Muscle layer of colon (tissue), 2 donors: ENCODE data around the gene RBM6.

Experiments
- H3K27ac ChIP-seq: one replicate; pipeline ENCODE4 v1.7.0; 2013; ENCODE audit warnings: low read depth, mild to moderate bottlenecking, low read length, moderate library complexity
- H3K27me3 ChIP-seq, 2 donors: one replicate each; pipeline ENCODE4 v1.7.0; 2013; ENCODE audit warnings: low read length in 2 of 2, mild to moderate bottlenecking in 2 of 2; ENCODE audit not compliant: insufficient read depth in 2 of 2, control insufficient read depth in 1 of 2
- H3K36me3 ChIP-seq: one replicate; pipeline ENCODE4 v1.7.0; 2013; ENCODE audit warnings: mild to moderate bottlenecking, low read length; ENCODE audit not compliant: insufficient read depth
- H3K4me1 ChIP-seq: one replicate; pipeline ENCODE4 v1.7.0; 2013; ENCODE audit warnings: mild to moderate bottlenecking, low read length; ENCODE audit not compliant: insufficient read depth
- H3K4me3 ChIP-seq, 2 donors: one replicate each; pipeline ENCODE4 v1.7.0; 2013; ENCODE audit warnings: low read length in 2 of 2, low read depth in 1 of 2, mild to moderate bottlenecking in 1 of 2, moderate library complexity in 1 of 2
- H3K9ac ChIP-seq: one replicate; pipeline ENCODE4 v1.7.0; 2013; ENCODE audit warnings: low read length
- H3K9me3 ChIP-seq: one replicate; pipeline ENCODE4 v1.7.0; 2013; ENCODE audit warnings: mild to moderate bottlenecking, low read length
- donor health status: abdominal sarcoma.
- donor health status: Adenocarcinoma of cecum.

The RBM6 gene

GRCh38 chr3:50100386-50100785, 160.4 kb downstream of the RBM6 start:
- Histone ChIP-seq H3K4me1 (no peaks in the 10 kb centered on the region), H3K4me3 (no peak overlapping the region), H3K27me3 (no peaks in the 10 kb centered on the region), H3K9me3 (no peaks in the 10 kb centered on the region), H3K36me3 (peaks cover 83% of the 10 kb centered on the region), H3K9ac (no peak overlapping the region), H3K27ac (no peak overlapping the region)

- H3K36me3 ChIP-seq, result peaks cover 81% of the 10 kb centered on the region
- no peaks in the 10 kb centered on the region for H3K27me3 ChIP-seq
- no peak overlapping the region for H3K4me3 ChIP-seq
- no peak overlapping the region for H3K27ac ChIP-seq
- H3K4me1 ChIP-seq, result no peaks in the 10 kb centered on the region
- H3K9me3 ChIP-seq, result no peaks in the 10 kb centered on the region
- H3K9ac ChIP-seq, result no peak overlapping the region
Observed at GRCh38 chr3:50100956-50101845, 161.3 kb downstream of the RBM6 start.

DNA sequence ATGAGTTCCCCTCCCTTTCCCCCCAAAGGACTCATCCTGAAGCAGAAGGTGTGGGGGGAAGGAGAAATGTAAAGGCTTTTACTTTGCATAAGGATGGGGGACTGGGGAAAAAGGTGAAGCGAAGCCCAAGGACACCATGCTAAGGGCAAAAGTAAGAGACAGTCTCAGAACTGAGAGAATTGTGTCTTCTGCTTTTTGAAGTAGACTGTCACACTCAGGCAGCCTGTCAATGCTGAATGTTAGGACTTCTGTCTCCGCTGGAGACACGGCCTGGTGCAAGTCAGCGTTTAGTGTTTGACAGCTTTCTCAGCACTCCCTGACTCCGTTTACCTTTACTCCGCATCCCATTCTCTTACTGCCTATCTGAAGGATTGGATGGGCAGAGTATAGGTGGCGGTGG, 162.6 kb downstream of the RBM6 start:
- Histone ChIP-seq H3K27ac (no peak overlapping the region), H3K27me3 (no peaks in the 10 kb centered on the region), H3K9me3 (no peaks in the 10 kb centered on the region), H3K4me3 (no peak overlapping the region), H3K9ac (no peak overlapping the region), H3K4me1 (no peaks in the 10 kb centered on the region), H3K36me3 (peaks cover 89% of the 10 kb centered on the region)

GRCh38 chr3:50111757-50112156, 171.8 kb downstream of the RBM6 start:
- Histone ChIP-seq H3K4me3 (no peak overlapping the region), H3K9ac (no peak overlapping the region), H3K36me3 (peaks cover 95% of the 10 kb centered on the region), H3K9me3 (no peaks in the 10 kb centered on the region), H3K4me1 (no peaks in the 10 kb centered on the region), H3K27ac (no peak overlapping the region), H3K27me3 (no peaks in the 10 kb centered on the region)

- Histone ChIP-seq H3K36me3 (peaks cover 95% of the 10 kb centered on the region), H3K9ac (no peak overlapping the region), H3K27ac (no peak overlapping the region)
Observed at GRCh38 chr3:50112462-50112861, 172.5 kb downstream of the RBM6 start.

DNA sequence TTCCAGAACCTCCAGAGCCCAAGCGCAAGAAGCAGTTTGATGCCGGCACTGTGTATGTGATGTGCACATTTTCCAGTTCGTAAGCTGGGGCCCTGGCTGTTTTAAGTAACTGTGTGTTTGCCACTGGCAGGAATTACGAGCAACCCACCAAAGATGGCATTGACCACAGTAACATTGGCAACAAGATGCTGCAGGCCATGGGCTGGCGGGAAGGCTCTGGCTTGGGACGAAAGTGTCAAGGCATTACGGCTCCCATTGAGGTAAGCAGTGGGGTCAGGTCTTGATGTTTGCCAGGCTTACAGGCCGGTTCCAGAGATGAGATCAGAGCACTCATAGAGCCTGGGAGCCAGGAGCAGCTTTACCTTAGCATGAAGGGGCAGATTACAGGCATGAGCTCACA, 177.2 kb downstream of the RBM6 start:
- Histone ChIP-seq H3K36me3 (peaks cover 84% of the 10 kb centered on the region), H3K27ac (no peak overlapping the region), H3K4me1 (no peaks in the 10 kb centered on the region), H3K9me3 (no peaks in the 10 kb centered on the region), H3K4me3 (no peak overlapping the region), H3K27me3 (no peaks in the 10 kb centered on the region), H3K9ac (no peak overlapping the region)

More at GRCh38 chr3:50112462-50112861, 172.5 kb downstream of the RBM6 start:
- Histone ChIP-seq H3K9me3 (no peaks in the 10 kb centered on the region), H3K4me1 (no peaks in the 10 kb centered on the region), H3K27me3 (no peaks in the 10 kb centered on the region), H3K4me3 (no peak overlapping the region)

DNA sequence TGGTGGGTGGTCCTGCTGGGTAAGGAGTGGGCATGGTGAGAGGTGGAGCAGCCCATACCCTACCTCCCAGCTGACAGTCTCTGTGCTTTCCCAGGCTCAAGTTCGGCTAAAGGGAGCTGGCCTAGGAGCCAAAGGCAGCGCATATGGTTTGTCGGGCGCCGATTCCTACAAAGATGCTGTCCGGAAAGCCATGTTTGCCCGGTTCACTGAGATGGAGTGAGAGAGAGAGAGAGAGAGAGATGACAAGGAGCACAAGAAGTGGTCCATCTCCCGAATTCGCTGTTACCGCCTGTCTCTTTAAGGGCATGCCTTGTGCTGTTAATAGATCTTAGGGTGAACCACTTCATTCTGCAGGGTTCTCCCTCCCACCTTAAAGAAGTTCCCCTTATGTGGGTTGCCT, 178.3 kb downstream of the RBM6 start:
- no peaks in the 10 kb centered on the region for H3K9me3 ChIP-seq
- no peaks in the 10 kb centered on the region for H3K4me1 ChIP-seq
- H3K9ac ChIP-seq, result no peak overlapping the region
- H3K4me3 ChIP-seq, result no peak overlapping the region
- H3K36me3 ChIP-seq, result peaks cover 74% of the 10 kb centered on the region
- no peak overlapping the region for H3K27ac ChIP-seq
- H3K27me3 ChIP-seq, result no peaks in the 10 kb centered on the region

DNA sequence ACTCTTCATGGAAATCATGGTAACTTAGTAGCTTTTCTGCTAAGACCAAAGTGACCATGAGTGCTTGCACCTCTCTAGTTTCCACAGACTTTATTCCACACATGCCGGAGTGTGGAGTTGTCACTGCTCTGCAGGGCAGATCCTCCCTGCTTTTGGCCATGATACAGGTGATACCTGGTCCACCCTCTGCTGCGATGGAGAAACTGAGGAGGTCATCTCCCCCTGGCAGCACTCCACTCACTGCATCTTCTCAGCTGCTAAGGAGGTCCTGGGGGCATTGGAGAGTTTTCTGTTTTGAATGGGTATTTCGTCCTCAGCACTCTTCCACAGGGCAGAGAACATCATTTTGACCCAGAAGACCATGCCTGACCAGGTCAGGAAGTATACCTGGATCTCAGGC, 179.8 kb downstream of the RBM6 start:
- Histone ChIP-seq H3K4me3 (no peak overlapping the region), H3K27ac (no peak overlapping the region), H3K9ac (no peak overlapping the region)

DNA sequence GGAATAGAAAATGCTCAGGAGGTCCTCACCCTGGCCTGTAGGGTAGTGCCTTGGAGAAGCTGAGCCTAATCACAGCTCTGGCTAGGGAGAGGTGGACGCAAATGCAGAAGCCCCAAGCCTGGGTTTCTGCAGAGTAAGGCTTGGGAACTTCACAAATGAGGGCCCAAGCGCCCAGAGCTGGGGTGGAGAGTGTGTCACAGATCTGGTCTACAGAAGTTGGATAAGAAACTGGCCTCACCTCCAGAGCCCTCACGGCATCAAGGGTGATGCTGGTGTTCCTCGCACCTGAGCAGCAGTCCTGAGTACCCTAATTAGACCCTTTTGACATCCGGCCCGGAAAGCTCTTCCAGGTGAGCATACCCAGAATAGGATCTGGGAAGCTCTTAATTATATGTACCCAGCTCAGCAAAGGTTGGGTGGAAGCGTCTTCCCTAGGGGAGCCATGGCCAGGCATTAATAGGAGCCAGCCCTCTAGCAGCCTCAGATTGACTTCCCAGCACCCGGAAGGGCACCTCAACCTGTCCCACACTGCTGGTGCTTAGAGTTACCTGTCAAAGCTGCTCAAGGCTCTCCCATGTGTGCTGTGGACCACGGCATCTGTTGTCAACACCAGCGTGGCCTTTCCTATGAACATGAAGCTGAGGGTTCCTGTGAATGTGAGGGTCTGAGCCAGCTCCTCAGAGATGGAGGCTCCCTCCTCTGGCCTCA, 180.6 kb downstream of the RBM6 start:
- Histone ChIP-seq H3K36me3 (peaks cover 51% of the 10 kb centered on the region), H3K27ac (no peak overlapping the region), H3K27me3 (no peaks in the 10 kb centered on the region), H3K4me3 (no peak overlapping the region), H3K9me3 (no peaks in the 10 kb centered on the region), H3K4me1 (peaks cover 7% of the 10 kb centered on the region), H3K9ac (no peak overlapping the region)

More for the DNA sequence above, 179.8 kb downstream of the RBM6 start:
- H3K27me3 ChIP-seq, result no peaks in the 10 kb centered on the region
- peaks cover 1% of the 10 kb centered on the region for H3K4me1 ChIP-seq
- no peaks in the 10 kb centered on the region for H3K9me3 ChIP-seq
- H3K36me3 ChIP-seq, result peaks cover 58% of the 10 kb centered on the region

GRCh38 chr3:50121072-50122032, 181.4 kb downstream of the RBM6 start:
- Histone ChIP-seq H3K4me3 (no peak overlapping the region), H3K27me3 (no peaks in the 10 kb centered on the region), H3K36me3 (peaks cover 43% of the 10 kb centered on the region), H3K4me1 (peaks cover 15% of the 10 kb centered on the region), H3K27ac (no peak overlapping the region), H3K9ac (no peak overlapping the region), H3K9me3 (no peaks in the 10 kb centered on the region)

GRCh38 chr3:50122071-50122470, 182.1 kb downstream of the RBM6 start:
- Histone ChIP-seq H3K27ac (no peak overlapping the region), H3K4me1 (peaks cover 22% of the 10 kb centered on the region), H3K9me3 (no peaks in the 10 kb centered on the region), H3K4me3 (no peak overlapping the region), H3K9ac (no peak overlapping the region), H3K36me3 (peaks cover 35% of the 10 kb centered on the region), H3K27me3 (no peaks in the 10 kb centered on the region)
